ENCODE measurements around the gene ZNF618. TPM values are rescaled to one million over a fixed set of nuclear protein-coding genes. Genes with fewer than 3 reads are reported as not detected.

Gene ZNF618
- total and polyA plus RNA-seq, 7 donors: 0.92 to 8.0 (median 2.3) TPM

DNA sequence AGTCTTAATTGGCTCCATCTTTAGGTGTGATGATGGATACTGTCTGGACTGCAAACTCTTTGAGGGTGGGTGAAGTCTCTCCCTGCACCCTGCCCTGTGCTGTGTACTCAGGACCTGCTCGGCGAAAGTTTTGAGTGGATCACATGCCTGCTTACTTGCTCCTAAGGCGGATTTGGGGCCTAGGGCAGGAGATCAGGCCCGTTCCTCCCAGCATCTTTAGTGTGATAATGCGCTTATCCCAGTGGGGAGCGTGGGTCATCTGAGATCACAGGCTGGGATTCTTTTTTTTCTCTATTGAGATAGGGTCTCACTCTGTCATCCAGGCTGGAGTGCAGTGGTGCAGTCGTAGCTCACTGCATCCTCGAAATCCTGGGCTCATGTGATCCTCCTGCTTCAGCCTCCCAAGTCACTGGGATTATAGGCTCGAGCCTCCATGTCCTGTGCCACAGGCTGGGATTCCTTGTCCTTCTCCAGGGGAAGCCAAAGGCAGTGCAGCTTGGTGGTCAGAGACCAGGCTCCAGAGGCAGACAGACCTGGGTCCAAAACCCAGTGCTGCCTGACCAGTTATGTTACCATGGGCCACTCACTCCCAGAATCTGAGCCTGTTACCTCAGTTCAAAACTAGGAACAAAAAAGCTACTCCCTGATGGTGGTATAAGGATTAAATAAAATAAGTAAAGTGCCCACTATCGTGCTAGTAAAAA is 59.7 kb downstream of the ZNF618 start:
- H3K27me3 ChIP-seq: no peaks in the 10 kb centered on the region
- WGBS, 2 donors: 94% methylated on average over 10 of the region's 10 CpGs

DNA sequence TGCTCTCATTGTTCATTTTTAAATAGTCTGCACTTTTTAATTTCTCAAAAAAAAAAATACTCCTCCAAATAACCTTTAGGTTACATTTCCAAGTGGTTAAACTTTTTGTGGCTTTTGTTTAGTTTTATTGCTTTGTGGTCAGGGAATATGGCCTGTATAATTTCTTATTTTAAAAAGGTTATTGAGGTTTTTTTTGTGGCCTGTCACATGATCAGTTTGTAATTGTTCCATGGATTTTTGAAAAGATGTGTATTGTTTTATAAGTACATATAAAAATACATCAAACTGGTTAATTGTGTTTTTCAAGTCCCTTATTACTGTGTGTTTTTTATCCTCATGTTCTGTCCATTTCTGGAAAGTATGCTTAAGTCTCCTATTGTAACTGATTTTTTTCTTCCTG is 64.0 kb downstream of the ZNF618 start:
- Histone ChIP-seq H3K27ac (no peak overlapping the region), H3K27me3 (no peaks in the 10 kb centered on the region), H3K9me3 (no peaks in the 10 kb centered on the region), H3K36me3 (no peaks in the 10 kb centered on the region), H3K4me1 (no peaks in the 10 kb centered on the region), H3K4me3 (no peak overlapping the region)
- intact Hi-C loops (cut with DNase I): no loop called here
- TF ChIP-seq POLR2AphosphoS5 (IDR thresholded peaks at IDR 0.05): no peak
- no peak for TF ChIP-seq POLR2A (IDR thresholded peaks at IDR 0.05)
- TF ChIP-seq, protein P1, sequence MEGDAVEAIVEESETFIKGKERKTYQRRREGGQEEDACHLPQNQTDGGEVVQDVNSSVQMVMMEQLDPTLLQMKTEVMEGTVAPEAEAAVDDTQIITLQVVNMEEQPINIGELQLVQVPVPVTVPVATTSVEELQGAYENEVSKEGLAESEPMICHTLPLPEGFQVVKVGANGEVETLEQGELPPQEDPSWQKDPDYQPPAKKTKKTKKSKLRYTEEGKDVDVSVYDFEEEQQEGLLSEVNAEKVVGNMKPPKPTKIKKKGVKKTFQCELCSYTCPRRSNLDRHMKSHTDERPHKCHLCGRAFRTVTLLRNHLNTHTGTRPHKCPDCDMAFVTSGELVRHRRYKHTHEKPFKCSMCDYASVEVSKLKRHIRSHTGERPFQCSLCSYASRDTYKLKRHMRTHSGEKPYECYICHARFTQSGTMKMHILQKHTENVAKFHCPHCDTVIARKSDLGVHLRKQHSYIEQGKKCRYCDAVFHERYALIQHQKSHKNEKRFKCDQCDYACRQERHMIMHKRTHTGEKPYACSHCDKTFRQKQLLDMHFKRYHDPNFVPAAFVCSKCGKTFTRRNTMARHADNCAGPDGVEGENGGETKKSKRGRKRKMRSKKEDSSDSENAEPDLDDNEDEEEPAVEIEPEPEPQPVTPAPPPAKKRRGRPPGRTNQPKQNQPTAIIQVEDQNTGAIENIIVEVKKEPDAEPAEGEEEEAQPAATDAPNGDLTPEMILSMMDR (IDR thresholded peaks at IDR 0.05): no peak
- TF ChIP-seq EP300 (IDR thresholded peaks at IDR 0.05): no peak
- DNase-seq: no peak

More for the DNA sequence above, 59.7 kb downstream of the ZNF618 start:
- intact Hi-C loops (cut with DNase I): no loop called here
- H3K4me1 ChIP-seq: no peaks in the 10 kb centered on the region
- no peak overlapping the region for H3K27ac ChIP-seq
- no peak overlapping the region for H3K4me3 ChIP-seq
- TF ChIP-seq POLR2AphosphoS5 (IDR thresholded peaks at IDR 0.05) (no peak), POLR2A (IDR thresholded peaks at IDR 0.05) (no peak), EP300 (IDR thresholded peaks at IDR 0.05) (no peak)
- no peaks in the 10 kb centered on the region for H3K9me3 ChIP-seq
- DNase-seq: no peak
- no peaks in the 10 kb centered on the region for H3K36me3 ChIP-seq

DNA sequence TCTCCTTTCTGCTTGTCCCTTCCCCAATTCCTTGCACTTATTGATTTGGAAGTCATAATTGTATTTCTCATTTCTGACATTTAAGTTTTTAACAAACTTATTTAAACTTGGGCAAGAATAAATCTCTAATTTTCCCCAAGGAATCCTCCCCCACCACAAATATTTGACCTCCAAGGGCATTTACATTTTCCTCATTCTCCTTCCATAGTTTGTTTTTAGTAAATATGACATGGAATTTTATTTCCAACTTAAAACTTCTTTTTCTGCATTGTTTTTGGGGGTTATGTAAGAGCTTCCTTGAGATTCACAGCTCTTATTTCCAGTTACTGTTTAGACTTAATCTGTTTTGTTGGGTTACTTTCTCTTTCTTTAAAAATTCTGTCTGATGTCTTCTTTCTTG is 64.9 kb downstream of the ZNF618 start:
- Histone ChIP-seq H3K27me3 (no peaks in the 10 kb centered on the region), H3K27ac (no peak overlapping the region), H3K4me1 (no peaks in the 10 kb centered on the region), H3K4me3 (no peak overlapping the region), H3K9me3 (no peaks in the 10 kb centered on the region), H3K36me3 (no peaks in the 10 kb centered on the region)
- TF ChIP-seq POLR2A (IDR thresholded peaks at IDR 0.05): no peak
- TF ChIP-seq POLR2AphosphoS5 (IDR thresholded peaks at IDR 0.05): no peak
- TF ChIP-seq, protein P1 (IDR thresholded peaks at IDR 0.05): no peak
- TF ChIP-seq EP300 (IDR thresholded peaks at IDR 0.05): no peak
- intact Hi-C loops (cut with DNase I): no loop called here
- no peak for DNase-seq

DNA sequence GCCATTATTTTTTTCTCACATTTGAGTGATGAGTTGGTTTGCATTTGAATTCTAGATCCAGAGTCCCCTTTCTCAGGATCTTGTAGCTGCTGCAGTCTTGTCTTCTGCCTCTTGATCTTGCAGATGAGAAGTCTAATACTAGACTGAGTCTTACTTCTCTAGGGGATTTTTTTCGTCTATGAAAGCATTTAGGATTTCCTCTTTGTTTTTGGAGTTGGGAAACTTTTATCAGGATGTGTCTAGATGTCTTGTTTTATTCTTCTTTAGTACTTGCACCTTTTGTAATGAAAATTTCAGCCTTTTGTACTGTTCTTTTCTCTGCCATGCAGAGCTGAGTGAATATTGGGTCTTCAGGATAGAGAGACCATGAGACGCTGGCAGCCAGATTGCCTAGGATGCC is 65.4 kb downstream of the ZNF618 start:
- Histone ChIP-seq H3K36me3 (no peaks in the 10 kb centered on the region), H3K27me3 (no peaks in the 10 kb centered on the region), H3K4me3 (no peak overlapping the region), H3K27ac (no peak overlapping the region), H3K4me1 (no peaks in the 10 kb centered on the region), H3K9me3 (no peaks in the 10 kb centered on the region)
- no peak for DNase-seq
- 86 to 94% methylated on average over 2 of the region's 2 CpGs for WGBS, 2 donors
- intact Hi-C loops (cut with DNase I): no loop called here
- TF ChIP-seq EP300 (IDR thresholded peaks at IDR 0.05) (no peak), POLR2AphosphoS5 (IDR thresholded peaks at IDR 0.05) (no peak), POLR2A (IDR thresholded peaks at IDR 0.05) (no peak)
- TF ChIP-seq, protein P1 (IDR thresholded peaks at IDR 0.05): no peak

DNA sequence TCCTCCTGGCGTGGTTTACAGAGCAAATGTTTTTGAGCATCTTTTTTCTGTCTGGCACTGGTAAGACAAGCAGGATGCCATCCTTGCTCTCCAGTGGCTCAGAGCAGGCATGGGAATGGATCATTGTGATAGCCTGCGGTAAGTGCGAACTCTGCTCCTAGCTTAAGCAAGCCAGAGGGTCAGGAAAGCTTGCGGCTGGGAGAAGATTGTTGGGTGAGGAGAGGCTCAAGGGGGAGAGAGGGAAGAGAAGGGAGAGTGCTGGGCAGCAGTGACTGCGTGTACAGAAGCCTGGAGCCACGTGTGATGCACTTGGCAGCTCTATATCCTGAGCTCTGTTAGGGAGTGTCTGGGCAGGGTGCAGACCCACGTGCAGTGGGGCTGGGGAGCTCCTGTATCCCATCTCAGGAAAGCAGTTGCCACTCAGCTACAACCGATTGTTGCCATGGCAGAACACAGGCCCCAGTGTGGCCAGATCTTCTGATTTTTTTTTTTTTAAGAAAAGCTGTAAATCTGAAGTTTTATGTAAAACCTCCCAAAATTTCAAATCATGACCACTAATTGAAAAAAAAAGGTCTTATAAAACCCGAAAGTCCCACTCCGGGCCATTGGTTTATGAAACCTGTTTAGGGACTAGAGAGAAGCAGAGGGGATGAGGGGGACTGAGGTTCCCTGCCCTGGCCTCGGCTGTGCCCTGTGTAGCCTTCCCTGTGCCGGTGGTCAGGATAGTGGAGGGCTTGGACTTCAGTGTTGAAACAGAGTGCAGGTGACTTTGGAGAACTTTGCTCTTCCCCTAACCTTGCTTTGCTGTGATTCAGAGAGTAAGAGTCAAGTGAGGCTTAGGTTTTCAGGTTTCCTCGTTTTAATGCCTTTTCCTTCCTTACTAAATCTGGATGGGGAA is 67.3 kb downstream of the ZNF618 start:
- H3K9me3 ChIP-seq: no peaks in the 10 kb centered on the region
- H3K4me3 ChIP-seq: no peak overlapping the region
- no peak for DNase-seq
- H3K27ac ChIP-seq: no peak overlapping the region
- H3K27me3 ChIP-seq: no peaks in the 10 kb centered on the region
- WGBS, 2 donors: 89 to 91% methylated on average over 13 of the region's 13 CpGs
- no peaks in the 10 kb centered on the region for H3K4me1 ChIP-seq
- no peaks in the 10 kb centered on the region for H3K36me3 ChIP-seq
- TF ChIP-seq, protein P1 (IDR thresholded peaks at IDR 0.05): no peak
- TF ChIP-seq POLR2AphosphoS5 (IDR thresholded peaks at IDR 0.05): no peak
- TF ChIP-seq EP300 (IDR thresholded peaks at IDR 0.05): no peak
- no peak for TF ChIP-seq POLR2A (IDR thresholded peaks at IDR 0.05)
- intact Hi-C loops (cut with DNase I): no loop called here
